ENCODE measurements around the gene PHACTR1. TPM values are rescaled to one million over a fixed set of nuclear protein-coding genes. Genes with fewer than 3 reads are reported as not detected.

PHACTR1 gene
- total and polyA plus RNA-seq, 2 donors, result 3.1 to 6.3 TPM

DNA sequence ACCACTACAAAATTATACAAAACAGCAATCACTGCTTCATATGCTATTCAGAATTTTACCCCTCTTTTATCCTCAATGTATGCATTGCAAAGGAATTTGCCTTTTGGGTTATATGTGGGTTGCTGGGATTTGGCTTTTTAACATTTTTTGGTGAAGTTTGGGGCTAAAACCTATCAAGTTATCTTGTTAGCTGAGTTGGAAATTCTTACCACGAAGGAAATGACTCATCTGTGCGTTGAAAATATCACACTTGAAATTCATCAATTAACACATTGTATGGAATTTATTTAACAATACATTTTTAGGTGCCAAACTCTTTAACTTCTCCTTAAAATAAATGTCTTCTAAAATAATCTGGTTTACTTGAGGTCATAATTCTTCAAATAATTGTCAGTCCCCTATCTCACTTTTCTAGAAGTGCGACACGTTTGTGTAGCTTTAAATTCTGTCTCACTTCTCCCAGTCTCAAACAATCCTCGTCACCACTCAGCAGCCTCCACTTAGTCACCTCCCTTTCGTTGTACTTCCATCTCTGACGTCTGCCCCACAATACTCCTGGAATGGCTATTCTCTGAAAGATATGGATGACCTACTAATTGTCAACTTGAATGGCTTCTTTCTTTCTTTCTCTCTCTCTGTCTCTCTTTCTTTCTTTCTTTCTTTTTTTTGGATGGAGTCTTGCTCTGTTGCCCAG is 88.5 kb downstream of the PHACTR1 start:
- Histone ChIP-seq H3K36me3 (ENCODE audit: control insufficient read depth in 2 of 2, insufficient read depth in 2 of 2, low read length in 1 of 2) (no peaks in the 10 kb centered on the region), H3K9me3 (ENCODE audit: control insufficient read depth in 2 of 2, insufficient read depth in 1 of 2, low read length in 1 of 2) (no peaks in the 10 kb centered on the region), H3K27me3 (ENCODE audit: control insufficient read depth in 2 of 2, insufficient read depth in 1 of 2, low read length in 1 of 2) (no peaks in the 10 kb centered on the region), H3K27ac (ENCODE audit: low read depth in 1 of 2, low read length in 1 of 2) (no peak overlapping the region), H3K4me1 (ENCODE audit: control insufficient read depth in 2 of 2, insufficient read depth in 2 of 2, low read length in 2 of 2) (no peaks in the 10 kb centered on the region), H3K4me3 (ENCODE audit: low read length in 2 of 2) (no peak overlapping the region)
- no peak for DNase-seq (ENCODE audit: low read depth in 6 of 9, low spot score in 9 of 9)
- 87% methylated on average over 7 of the region's 7 CpGs for WGBS

DNA sequence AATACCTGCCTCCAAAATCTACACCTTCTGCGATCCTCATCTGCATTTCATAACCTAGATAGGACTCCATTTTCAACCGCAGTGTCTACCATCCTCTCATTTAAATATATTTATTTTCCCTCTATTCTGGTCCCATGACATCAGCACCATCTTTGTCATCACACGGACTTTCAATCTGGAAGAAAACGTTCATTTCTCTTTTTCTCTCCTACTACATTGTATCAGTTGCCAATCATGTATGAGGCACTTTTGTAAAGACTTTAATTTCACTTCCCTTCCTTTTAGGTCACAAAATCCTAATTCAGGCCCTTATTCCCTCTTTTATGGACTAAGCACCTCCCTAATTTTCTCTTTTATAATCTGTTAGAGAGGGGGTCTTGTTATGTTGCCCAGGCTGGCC is 89.6 kb downstream of the PHACTR1 start:
- Histone ChIP-seq H3K27me3 (ENCODE audit: control insufficient read depth in 2 of 2, insufficient read depth in 1 of 2, low read length in 1 of 2) (no peaks in the 10 kb centered on the region), H3K36me3 (ENCODE audit: control insufficient read depth in 2 of 2, insufficient read depth in 2 of 2, low read length in 1 of 2) (no peaks in the 10 kb centered on the region), H3K9me3 (ENCODE audit: control insufficient read depth in 2 of 2, insufficient read depth in 1 of 2, low read length in 1 of 2) (no peaks in the 10 kb centered on the region), H3K27ac (ENCODE audit: low read depth in 1 of 2, low read length in 1 of 2) (no peak overlapping the region), H3K4me3 (ENCODE audit: low read length in 2 of 2) (no peak overlapping the region), H3K4me1 (ENCODE audit: control insufficient read depth in 2 of 2, insufficient read depth in 2 of 2, low read length in 2 of 2) (no peaks in the 10 kb centered on the region)
- WGBS, result 96% methylated on average over 4 of the region's 4 CpGs
- DNase-seq (ENCODE audit: low read depth in 6 of 9, low spot score in 9 of 9), result no peak

DNA sequence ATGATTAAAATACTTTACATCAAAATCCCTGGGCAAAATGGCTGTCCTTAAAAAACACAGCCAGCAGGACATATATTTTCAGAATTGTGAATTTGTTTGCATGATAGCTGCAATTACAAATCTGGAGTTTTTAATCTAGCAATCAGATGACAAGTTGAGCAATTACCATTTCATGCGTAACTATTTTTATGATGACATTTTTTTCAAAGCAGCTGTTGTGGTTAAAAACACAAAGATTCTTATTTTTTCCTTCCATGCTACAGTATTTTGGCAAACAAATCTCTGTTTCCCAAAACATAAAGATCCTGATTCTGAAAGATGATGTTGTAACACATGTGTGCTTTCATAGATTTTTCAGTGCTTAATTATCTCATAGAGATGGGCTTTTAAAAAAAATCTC is 90.2 kb downstream of the PHACTR1 start:
- no peak overlapping the region for H3K27ac ChIP-seq (ENCODE audit: low read depth in 1 of 2, low read length in 1 of 2)
- no peaks in the 10 kb centered on the region for H3K9me3 ChIP-seq (ENCODE audit: control insufficient read depth in 2 of 2, insufficient read depth in 1 of 2, low read length in 1 of 2)
- no peak for DNase-seq (ENCODE audit: low read depth in 6 of 9, low spot score in 9 of 9)
- H3K4me1 ChIP-seq (ENCODE audit: control insufficient read depth in 2 of 2, insufficient read depth in 2 of 2, low read length in 2 of 2), result no peaks in the 10 kb centered on the region
- H3K27me3 ChIP-seq (ENCODE audit: control insufficient read depth in 2 of 2, insufficient read depth in 1 of 2, low read length in 1 of 2), result no peaks in the 10 kb centered on the region
- H3K36me3 ChIP-seq (ENCODE audit: control insufficient read depth in 2 of 2, insufficient read depth in 2 of 2, low read length in 1 of 2), result no peaks in the 10 kb centered on the region
- H3K4me3 ChIP-seq (ENCODE audit: low read length in 2 of 2), result no peak overlapping the region
- WGBS, result 91% methylated on average over 1 of the region's 1 CpG

DNA sequence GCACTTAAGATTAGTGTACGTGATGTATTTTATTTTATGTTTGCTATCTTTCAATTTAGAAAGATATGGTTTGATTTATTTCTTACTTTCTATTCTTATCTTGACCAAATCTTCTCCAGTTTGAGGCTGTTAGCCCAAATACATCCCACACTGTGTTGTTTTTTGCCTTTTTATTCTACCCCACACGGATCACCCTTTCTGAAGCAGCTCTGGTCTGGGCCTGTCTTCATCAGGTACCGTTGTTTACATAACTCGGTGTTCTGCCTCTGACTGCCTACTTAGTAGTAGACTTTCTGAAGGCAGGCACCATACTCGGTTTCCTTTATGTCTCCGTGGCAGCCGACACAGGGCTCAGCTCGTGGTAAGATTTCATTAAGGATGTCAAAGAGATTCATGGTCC is 95.0 kb downstream of the PHACTR1 start:
- Histone ChIP-seq H3K4me1 (ENCODE audit: control insufficient read depth in 2 of 2, insufficient read depth in 2 of 2, low read length in 2 of 2) (peaks cover 0 to 5% of the 10 kb centered on the region in 2 donors), H3K36me3 (ENCODE audit: control insufficient read depth in 2 of 2, insufficient read depth in 2 of 2, low read length in 1 of 2) (no peaks in the 10 kb centered on the region), H3K4me3 (ENCODE audit: low read length in 2 of 2) (no peak overlapping the region), H3K27me3 (ENCODE audit: control insufficient read depth in 2 of 2, insufficient read depth in 1 of 2, low read length in 1 of 2) (no peaks in the 10 kb centered on the region), H3K9me3 (ENCODE audit: control insufficient read depth in 2 of 2, insufficient read depth in 1 of 2, low read length in 1 of 2) (no peaks in the 10 kb centered on the region), H3K27ac (ENCODE audit: low read depth in 1 of 2, low read length in 1 of 2) (no peak overlapping the region)
- no peak for DNase-seq (ENCODE audit: low read depth in 6 of 9, low spot score in 9 of 9)
- WGBS, result 78% methylated on average over 8 of the region's 8 CpGs

DNA sequence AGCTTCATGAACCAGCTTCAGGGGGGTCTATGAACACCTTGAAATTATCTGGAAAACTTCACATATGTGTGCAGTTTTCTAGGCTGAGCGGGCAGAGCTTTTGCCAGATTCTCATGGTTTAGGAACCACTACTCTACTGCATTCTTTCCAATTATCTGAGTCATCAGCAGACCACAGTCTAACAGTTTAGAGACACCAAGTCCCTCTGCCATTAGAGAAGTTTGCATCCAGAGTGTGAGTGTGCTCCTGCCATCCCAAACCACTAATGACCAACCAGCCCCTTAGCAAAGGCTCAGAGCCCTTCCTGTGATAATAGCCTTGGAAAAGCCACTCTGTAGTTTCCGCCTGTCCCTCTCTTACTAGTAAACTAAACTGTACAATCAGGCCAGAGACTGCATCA is 96.8 kb downstream of the PHACTR1 start:
- peaks cover 0 to 9% of the 10 kb centered on the region in 2 donors for H3K4me1 ChIP-seq (ENCODE audit: control insufficient read depth in 2 of 2, insufficient read depth in 2 of 2, low read length in 2 of 2)
- no peak overlapping the region for H3K4me3 ChIP-seq (ENCODE audit: low read length in 2 of 2)
- no peak for DNase-seq (ENCODE audit: low read depth in 6 of 9, low spot score in 9 of 9)
- peaks cover 0 to 5% of the 10 kb centered on the region in 2 donors for H3K9me3 ChIP-seq (ENCODE audit: control insufficient read depth in 2 of 2, insufficient read depth in 1 of 2, low read length in 1 of 2)
- H3K36me3 ChIP-seq (ENCODE audit: control insufficient read depth in 2 of 2, insufficient read depth in 2 of 2, low read length in 1 of 2), result no peaks in the 10 kb centered on the region
- no peak overlapping the region for H3K27ac ChIP-seq (ENCODE audit: low read depth in 1 of 2, low read length in 1 of 2)
- H3K27me3 ChIP-seq (ENCODE audit: control insufficient read depth in 2 of 2, insufficient read depth in 1 of 2, low read length in 1 of 2), result no peaks in the 10 kb centered on the region
- 96% methylated on average over 2 of the region's 2 CpGs for WGBS

DNA sequence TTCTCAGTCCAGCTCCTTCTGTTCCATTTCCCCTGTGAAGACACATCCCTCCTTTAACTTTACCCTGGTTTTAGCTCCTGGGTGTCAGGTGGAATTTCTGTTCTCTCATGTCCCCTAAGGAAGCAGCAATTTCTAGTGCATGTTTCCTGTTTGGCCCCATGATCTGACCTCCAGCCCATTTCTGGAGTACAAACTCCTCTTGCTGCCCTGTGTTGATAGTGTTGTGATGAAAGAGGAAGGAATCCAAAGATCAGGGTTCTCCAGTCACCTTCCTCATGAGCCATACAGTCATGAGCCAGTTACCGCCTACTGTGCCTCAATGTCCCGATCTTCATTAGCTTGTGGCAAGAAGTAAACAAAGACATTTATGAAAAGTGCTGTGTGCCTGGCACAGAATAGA is 97.4 kb downstream of the PHACTR1 start:
- H3K4me1 ChIP-seq (ENCODE audit: control insufficient read depth in 2 of 2, insufficient read depth in 2 of 2, low read length in 2 of 2), result peaks cover 0 to 14% of the 10 kb centered on the region in 2 donors
- peaks cover 0 to 5% of the 10 kb centered on the region in 2 donors for H3K9me3 ChIP-seq (ENCODE audit: control insufficient read depth in 2 of 2, insufficient read depth in 1 of 2, low read length in 1 of 2)
- WGBS, result 96% methylated on average over 2 of the region's 2 CpGs
- H3K4me3 ChIP-seq (ENCODE audit: low read length in 2 of 2), result no peak overlapping the region
- H3K36me3 ChIP-seq (ENCODE audit: control insufficient read depth in 2 of 2, insufficient read depth in 2 of 2, low read length in 1 of 2), result no peaks in the 10 kb centered on the region
- DNase-seq (ENCODE audit: low read depth in 6 of 9, low spot score in 9 of 9), result no peak
- no peaks in the 10 kb centered on the region for H3K27me3 ChIP-seq (ENCODE audit: control insufficient read depth in 2 of 2, insufficient read depth in 1 of 2, low read length in 1 of 2)
- no peak overlapping the region for H3K27ac ChIP-seq (ENCODE audit: low read depth in 1 of 2, low read length in 1 of 2)

DNA sequence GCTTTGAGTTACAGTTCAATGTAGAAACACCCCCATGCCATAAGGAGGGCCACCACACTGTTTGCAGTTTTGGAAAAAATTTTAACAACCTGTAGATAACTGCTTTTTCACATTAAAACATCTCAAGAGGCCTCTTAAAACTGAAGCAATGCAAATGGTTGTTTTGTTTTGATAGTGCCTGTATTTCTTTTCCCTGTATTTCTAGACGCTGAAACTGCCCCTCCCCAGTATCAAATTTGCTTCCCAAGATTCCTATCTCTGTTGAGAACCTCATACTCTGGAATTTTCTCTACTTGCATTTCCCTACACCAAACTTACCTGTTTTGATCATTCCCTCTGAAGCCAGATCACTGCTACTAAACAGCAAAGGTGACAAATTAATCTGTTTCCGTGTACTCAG is 98.5 kb downstream of the PHACTR1 start:
- Histone ChIP-seq H3K4me3 (ENCODE audit: low read length in 2 of 2) (no peak overlapping the region), H3K4me1 (ENCODE audit: control insufficient read depth in 2 of 2, insufficient read depth in 2 of 2, low read length in 2 of 2) (peaks cover 0 to 20% of the 10 kb centered on the region in 2 donors), H3K27me3 (ENCODE audit: control insufficient read depth in 2 of 2, insufficient read depth in 1 of 2, low read length in 1 of 2) (no peaks in the 10 kb centered on the region), H3K9me3 (ENCODE audit: control insufficient read depth in 2 of 2, insufficient read depth in 1 of 2, low read length in 1 of 2) (peaks cover 0 to 5% of the 10 kb centered on the region in 2 donors), H3K27ac (ENCODE audit: low read depth in 1 of 2, low read length in 1 of 2) (no peak overlapping the region), H3K36me3 (ENCODE audit: control insufficient read depth in 2 of 2, insufficient read depth in 2 of 2, low read length in 1 of 2) (no peaks in the 10 kb centered on the region)
- no peak for DNase-seq (ENCODE audit: low read depth in 6 of 9, low spot score in 9 of 9)
- WGBS, result 94% methylated on average over 2 of the region's 2 CpGs

DNA sequence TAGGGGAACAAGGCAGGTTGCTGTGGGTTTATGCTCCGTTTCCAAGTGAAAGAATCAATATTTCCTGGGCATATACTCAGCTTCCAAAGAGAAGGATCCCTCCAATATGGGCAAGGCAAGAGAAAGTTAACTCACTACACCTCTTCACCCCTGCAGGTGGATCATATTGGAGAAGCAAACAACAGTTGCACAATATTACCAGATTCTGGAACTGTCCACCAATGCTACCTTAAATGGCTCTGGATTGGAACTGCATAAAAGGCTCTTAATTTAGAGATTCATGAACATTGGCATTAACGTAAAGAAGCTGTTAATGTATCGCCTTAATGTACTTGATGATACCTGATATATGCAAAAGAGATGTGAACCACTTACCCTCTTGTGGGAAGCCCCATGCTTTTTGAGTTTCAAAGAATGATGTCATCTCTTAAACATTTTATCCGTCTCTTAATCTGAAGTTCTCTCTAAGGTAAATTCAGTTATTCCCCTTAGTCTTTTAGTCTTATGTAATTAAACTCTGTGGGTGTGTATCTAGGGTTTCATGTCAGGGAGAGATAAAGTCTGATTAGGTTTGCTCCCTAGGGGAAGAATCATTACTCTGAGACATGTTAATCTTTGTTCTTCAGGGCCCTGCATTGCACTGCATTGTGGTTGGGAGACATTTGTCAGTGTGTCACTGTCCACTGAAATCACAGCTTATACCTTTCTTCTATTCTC is 99.5 kb downstream of the PHACTR1 start:
- WGBS, result 93% methylated on average over 4 of the region's 4 CpGs
- no peaks in the 10 kb centered on the region for H3K36me3 ChIP-seq (ENCODE audit: control insufficient read depth in 2 of 2, insufficient read depth in 2 of 2, low read length in 1 of 2)
- no peaks in the 10 kb centered on the region for H3K27me3 ChIP-seq (ENCODE audit: control insufficient read depth in 2 of 2, insufficient read depth in 1 of 2, low read length in 1 of 2)
- no peak overlapping the region for H3K27ac ChIP-seq (ENCODE audit: low read depth in 1 of 2, low read length in 1 of 2)
- peaks cover 0 to 20% of the 10 kb centered on the region in 2 donors for H3K4me1 ChIP-seq (ENCODE audit: control insufficient read depth in 2 of 2, insufficient read depth in 2 of 2, low read length in 2 of 2)
- no peak for DNase-seq (ENCODE audit: low read depth in 6 of 9, low spot score in 9 of 9)
- H3K4me3 ChIP-seq (ENCODE audit: low read length in 2 of 2), result no peak overlapping the region
- H3K9me3 ChIP-seq (ENCODE audit: control insufficient read depth in 2 of 2, insufficient read depth in 1 of 2, low read length in 1 of 2), result peaks cover 0 to 5% of the 10 kb centered on the region in 2 donors

DNA sequence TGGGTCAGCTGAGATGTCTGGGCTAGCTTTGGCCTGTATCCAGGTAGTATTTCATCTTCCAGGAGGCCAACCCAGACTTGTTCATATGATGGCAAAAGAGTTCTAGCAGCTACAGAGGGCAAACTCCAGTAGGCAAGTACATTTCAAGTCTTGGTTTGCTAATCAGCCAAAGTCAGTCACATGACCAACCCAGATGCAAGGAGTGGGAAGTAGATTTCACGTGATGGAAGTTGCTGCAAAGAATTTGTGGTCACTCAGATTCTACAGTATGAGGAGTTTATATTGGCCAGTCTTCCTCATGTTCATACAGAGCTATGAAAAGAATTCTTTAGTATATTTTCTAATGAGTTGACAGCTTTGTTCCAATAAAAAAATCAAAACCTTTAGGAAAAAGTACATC is 101.8 kb downstream of the PHACTR1 start:
- H3K4me3 ChIP-seq (ENCODE audit: low read length in 2 of 2), result no peak overlapping the region
- DNase-seq (ENCODE audit: low read depth in 6 of 9, low spot score in 9 of 9), result peak in 2 of 9 donors; percentile 6 to 39
- H3K9me3 ChIP-seq (ENCODE audit: control insufficient read depth in 2 of 2, insufficient read depth in 1 of 2, low read length in 1 of 2), result peaks cover 0 to 5% of the 10 kb centered on the region in 2 donors
- peaks cover 0 to 25% of the 10 kb centered on the region in 2 donors for H3K4me1 ChIP-seq (ENCODE audit: control insufficient read depth in 2 of 2, insufficient read depth in 2 of 2, low read length in 2 of 2)
- H3K27me3 ChIP-seq (ENCODE audit: control insufficient read depth in 2 of 2, insufficient read depth in 1 of 2, low read length in 1 of 2), result no peaks in the 10 kb centered on the region
- 8% methylated on average over 1 of the region's 1 CpG for WGBS
- H3K36me3 ChIP-seq (ENCODE audit: control insufficient read depth in 2 of 2, insufficient read depth in 2 of 2, low read length in 1 of 2), result no peaks in the 10 kb centered on the region
- no peak overlapping the region for H3K27ac ChIP-seq (ENCODE audit: low read depth in 1 of 2, low read length in 1 of 2)

All from thymus (tissue), 11 donors.